ENCODE results near the gene SACM1L. TPM values are rescaled to one million over a fixed set of nuclear protein-coding genes. Genes with fewer than 3 reads are reported as not detected.

SACM1L gene
- total and polyA plus RNA-seq, 2 of the 8 experiments (the other 6 are each of a cell fraction or from before 2014, with no cell fraction given), result 20.1 to 61.0 TPM

DNA sequence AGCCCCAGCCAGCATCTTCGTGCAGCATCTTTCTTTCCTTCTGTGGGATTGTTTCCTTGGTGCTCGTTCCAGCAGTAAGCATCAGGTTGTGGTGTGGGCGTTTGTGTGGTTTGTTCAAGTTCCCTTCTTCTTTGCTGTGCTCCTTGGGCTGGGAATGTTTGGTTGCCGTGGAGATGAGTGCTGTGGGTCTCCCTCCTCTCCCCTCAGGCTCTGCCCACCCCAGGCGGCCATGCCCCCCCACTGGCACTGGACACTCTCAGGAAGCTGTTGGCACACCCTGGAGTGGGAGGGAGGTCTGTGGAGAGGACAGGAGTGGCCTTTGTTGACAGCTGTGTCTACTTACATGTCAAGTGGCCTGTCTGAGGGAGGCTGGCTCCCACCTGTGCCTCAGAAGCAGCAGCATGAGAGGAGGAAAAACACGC, 46.5 kb upstream of the SACM1L start:
- Histone ChIP-seq H3K4ac (replicated peaks; ENCODE audit: insufficient read length, low read depth, low read length) (no peak overlapping the region), H4K5ac (ENCODE audit: insufficient read length, low read depth, low read length) (no peak overlapping the region), H3K79me2 (ENCODE audit: control insufficient read depth in 1 of 2, insufficient read depth in 2 of 2, low read length in 2 of 2) (peaks cover 0 to 8% of the 10 kb centered on the region in 2 experiments; a peak in 1 of 4 replicates), H2BK15ac (ENCODE audit: low read length) (no peak overlapping the region), H3K27ac (ENCODE audit: low read depth, low read length) (no peak overlapping the region), H3K27me3 (replicated peaks in 1 of 4; ENCODE audit: control insufficient read depth in 3 of 4, extremely low read depth in 1 of 4, insufficient read depth in 3 of 4, low read length in 3 of 4) (no peaks in the 10 kb centered on the region), H3K23ac (ENCODE audit: insufficient read length) (no peak overlapping the region), H2BK120ac (replicated peaks; ENCODE audit: low read depth, low read length) (no peak overlapping the region), H2BK12ac (ENCODE audit: low read depth, low read length) (no peak overlapping the region), H3K4me3 (ENCODE audit: extremely low read depth in 1 of 4, insufficient read depth in 2 of 4, low read depth in 3 of 4, low read length in 4 of 4) (no peak overlapping the region), H3K18ac (ENCODE audit: extremely low read depth, low read length) (no peak overlapping the region), H4K8ac (ENCODE audit: extremely low read depth, insufficient read depth, low read length) (no peak overlapping the region), H4K91ac (replicated peaks; ENCODE audit: insufficient read length, low read length) (no peak overlapping the region), H3K79me1 (ENCODE audit: low read depth, low read length) (peaks cover 6% of the 10 kb centered on the region), H3K9me3 (ENCODE audit: insufficient read depth in 2 of 2, low read depth in 1 of 2, low read length in 1 of 2) (no peaks in the 10 kb centered on the region), H3K4me1 (replicated peaks in 1 of 4; ENCODE audit: control insufficient read depth in 3 of 4, insufficient read depth in 4 of 4, low read length in 3 of 4) (peaks cover 0 to 19% (median 5%) of the 10 kb centered on the region in 4 experiments; a peak in 6 of 7 replicates), H2BK20ac (ENCODE audit: low read length) (no peak overlapping the region), H2AK5ac (ENCODE audit: low read depth, low read length) (no peak overlapping the region), H3K9ac (replicated peaks in 1 of 4; ENCODE audit: extremely low read depth in 1 of 4, low read depth in 3 of 4, low read length in 3 of 4) (no peak overlapping the region), H4K20me1 (replicated peaks in 1 of 2; ENCODE audit: control insufficient read depth in 1 of 2, insufficient read depth in 2 of 2, low read length in 2 of 2) (peaks cover 3 to 4% of the 10 kb centered on the region in 2 experiments), H2AFZ (ENCODE audit: low read length) (no peak overlapping the region), H3K56ac (replicated peaks; ENCODE audit: insufficient read length, low read depth, low read length) (no peak overlapping the region), H2BK5ac (ENCODE audit: low read depth, low read length) (no peak overlapping the region), H3K4me2 (ENCODE audit: insufficient read depth in 1 of 2, low read depth in 2 of 2, low read length in 2 of 2) (no peak overlapping the region), H3K36me3 (ENCODE audit: control insufficient read depth in 2 of 4, insufficient read depth in 4 of 4, low read length in 3 of 4) (0 out of 8 replicates have a peak, but pooled peaks cover 0 to 3% (median 0%) of the 10 kb centered on the region in 4 experiments), H3K14ac (ENCODE audit: insufficient read length) (no peak overlapping the region), H3K23me2 (ENCODE audit: low read depth, low read length) (peaks cover 2% of the 10 kb centered on the region; the same call in 1 of the 2 replicates)
- DNase-seq (ENCODE audit: low read depth in 1 of 2, low spot score in 2 of 2) (no peak), FAIRE-seq (no peak)
- WGBS, 2 experiments (ENCODE audit: extremely low coverage in 1 of 2, insufficient coverage in 1 of 2, insufficient read length in 1 of 2, insufficient replicate concordance in 2 of 2, low coverage in 1 of 2, low lambda C conversion rate in 2 of 2, missing lambda C conversion rate in 1 of 2), result 90% methylated on average over 5 of the region's 6 CpGs; no CpG with 5 or more reads in 1 of the 2 experiments
- POLR2A ChIA-PET (ENCODE audit: partially characterized antibody), result interaction anchor here (1.0 to 1.9 kb wide), 3 partner anchors 9 to 48 kb away, joined by 3 to 5 read pairs (median 4); partner anchors contain the start of gene LIMD1
- CTCF ChIA-PET (ENCODE audit: partially characterized antibody), result interaction anchor here (0.9 to 8.2 kb wide), 6 partner anchors 12 to 132 kb away, joined by 3 to 43 read pairs (median 4); partner anchors contain the start of gene LIMD1
- TF ChIP-seq RXRA (IDR thresholded peaks at IDR 0.05; ENCODE audit: insufficient read depth, low read depth, low read length) (no peak), HDAC2 (IDR thresholded peaks at IDR 0.05; ENCODE audit: borderline replicate concordance in 1 of 2, low read depth in 2 of 2, low read length in 2 of 2) (no peak), NANOG (IDR thresholded peaks at IDR 0.05; ENCODE audit: insufficient read depth, low read depth, low read length, poor library complexity, severe bottlenecking) (no peak), SAP30 (IDR thresholded peaks at IDR 0.05; ENCODE audit: insufficient read depth, insufficient replicate concordance, low read length) (no peak), CBX5 (IDR thresholded peaks at IDR 0.05; ENCODE audit: low read depth, low read length) (no peak), RBBP5 (IDR thresholded peaks at IDR 0.05; ENCODE audit: borderline replicate concordance, low read depth, low read length) (no peak), TCF12 (IDR thresholded peaks at IDR 0.05; ENCODE audit: low read depth, low read length) (no peak), PHF8 (conservative IDR thresholded peaks at IDR 0.05; ENCODE audit: low read depth, low read length) (no peak), JUND (IDR thresholded peaks at IDR 0.05; ENCODE audit: low read length) (no peak), CEBPB (IDR thresholded peaks at IDR 0.05; ENCODE audit: low read depth, low read length) (no peak), EZH2 (IDR thresholded peaks at IDR 0.05; ENCODE audit: low read depth, low read length, severe bottlenecking) (no peak), JUN (IDR thresholded peaks at IDR 0.05; ENCODE audit: low read depth, low read length) (no peak), POLR2A (IDR thresholded peaks at IDR 0.05; ENCODE audit: control extremely low read depth in 1 of 2, low read depth in 2 of 2, low read length in 2 of 2) (no peak)

Data from H1 (cell line).